Panc1 (cell line): Measurements from ENCODE around the gene DDX25. TPM values are rescaled to one million over a fixed set of nuclear protein-coding genes. Genes with fewer than 3 reads are reported as not detected.

ENCODE experiments used
- ATAC-seq: fragments of 200-7000 bp; cut with Tn5 transposase; 2 replicates; pipeline ENCODE4 v1.9.1; 2020; ENCODE audit warnings: mild to moderate bottlenecking, moderate library complexity
- BruUV-seq: library from RNA; stranded (reverse); fragments of 400-500 nt; replicated peaks from 2 replicates; lab custom pipeline; 2021; lab: Mats Ljungman, UMichigan
- CTCF ChIA-PET: fragments of 300-600 bp; sonication (Branson Sonifier 250); formaldehyde crosslinking; loops from one replicate; lab custom pipeline; 2022; ENCODE audit warnings: antibody characterized with exemption; lab: Charles Lee
- POLR2A ChIA-PET: fragments of 300-600 bp; sonication (Branson Sonifier 250); formaldehyde crosslinking; loops from one replicate; lab custom pipeline; 2022; ENCODE audit warnings: antibody characterized with exemption; lab: Charles Lee
- DNase-seq: peaks from one replicate; pipeline ENCODE4 v3.0.0-alpha.2; 2010; ENCODE audit warnings: low read depth, low spot score
- H3K27ac ChIP-seq: 2 replicates; pipeline ENCODE4 v1.5.1; 2011; ENCODE audit warnings: mild to moderate bottlenecking, low read length, inconsistent platforms
- H3K27me3 ChIP-seq: fragments of 200-500 bp; sonication (Bioruptor generic); 2 replicates; pipeline ENCODE4 v1.6.0; 2014; ENCODE audit warnings: low read length, inconsistent platforms; ENCODE audit not compliant: control insufficient read depth, insufficient read depth
- H3K36me3 ChIP-seq: fragments of 200-500 bp; sonication (Bioruptor generic); 2 replicates; pipeline ENCODE4 v1.5.1; 2014; ENCODE audit warnings: inconsistent platforms, mild to moderate bottlenecking, low read length, moderate library complexity; ENCODE audit not compliant: control insufficient read depth, insufficient read depth
- H3K4me1 ChIP-seq: 2 replicates; pipeline ENCODE4 v1.5.1; 2011; ENCODE audit warnings: inconsistent platforms, mild to moderate bottlenecking, low read length, moderate library complexity; ENCODE audit not compliant: control insufficient read depth, insufficient read depth
- H3K4me3 ChIP-seq, 2 experiments: 2 replicates each; pipeline ENCODE4 v1.5.1; 2011 to 2012; ENCODE audit warnings: low read depth in 2 of 2, low read length in 2 of 2, mild to moderate bottlenecking in 2 of 2, inconsistent platforms in 1 of 2, moderate library complexity in 1 of 2
- H3K9me3 ChIP-seq: fragments of 200-500 bp; sonication (Bioruptor generic); 2 replicates; pipeline ENCODE4 v1.5.1; 2014; ENCODE audit warnings: low read depth, mild to moderate bottlenecking, inconsistent platforms, low read length, moderate library complexity; ENCODE audit not compliant: control insufficient read depth, insufficient read depth
- POLR2AphosphoS5 ChIP-seq: IDR thresholded peaks from 2 replicates; pipeline ENCODE4 v1.6.1; 2012; ENCODE audit warnings: mild to moderate bottlenecking, low read depth, low read length, moderate library complexity
- REST ChIP-seq, 2 experiments: IDR thresholded peaks; 2 replicates each; pipeline ENCODE4 v1.6.1; 2011 to 2012; ENCODE audit warnings: low read depth in 2 of 2, control low read depth in 1 of 2, low read length in 1 of 2, mild to moderate bottlenecking in 1 of 2, moderate library complexity in 1 of 2; ENCODE audit not compliant: insufficient read depth in 1 of 2
- SIN3A ChIP-seq: IDR thresholded peaks from 2 replicates; pipeline ENCODE4 v1.6.1; 2012; ENCODE audit warnings: low read depth, mild to moderate bottlenecking, low read length, moderate library complexity, borderline replicate concordance; ENCODE audit not compliant: insufficient read depth
- TCF7L2 ChIP-seq: IDR thresholded peaks from 2 replicates; pipeline ENCODE4 v1.6.1; 2011; ENCODE audit warnings: mild to moderate bottlenecking, low read depth, low read length, inconsistent platforms
- in situ Hi-C: cut with HindIII; loops from 2 replicates; pipeline ENCODE4 v1.10.0; 2016; ENCODE audit warnings: low sequenced_read_pairs, low pct_unique_long_range_greater_than_20kb
- intact Hi-C: fragments of 100-400 bp; cut with micrococcal nuclease; formaldehyde crosslinking; loops from one replicate; pipeline ENCODE4 v1.10.0; 2022; ENCODE audit not compliant: unreplicated experiment
- total RNA-seq: library from RNA; stranded (reverse); gene quantifications from one replicate; pipeline ENCODE4 v1.2.1, GENCODE V29; 2021; ENCODE audit not compliant: unreplicated experiment
- TF ChIP-seq, protein P1 (sequence below): fragments of 450-650 bp; IDR thresholded peaks from 2 replicates; pipeline ENCODE4 v1.5.1; 2017; ENCODE audit warnings: mild to moderate bottlenecking

DDX25 gene
- total RNA-seq, 1 experiment from 2014 or later, result 0.15 TPM

GRCh38 chr11:125869521-125869920, 34.8 kb upstream of the DDX25 start:
- Histone ChIP-seq H3K4me1 (no peaks in the 10 kb centered on the region), H3K4me3 (no peak overlapping the region), H3K27ac (no peak overlapping the region), H3K27me3 (no peaks in the 10 kb centered on the region), H3K9me3 (peaks cover 15% of the 10 kb centered on the region; the same call in 1 of the 2 replicates), H3K36me3 (no peaks in the 10 kb centered on the region)
- intact Hi-C loops, result no loop called here
- in situ Hi-C loops, result no loop called here
- no peak for DNase-seq
- no peak for TF ChIP-seq REST (IDR thresholded peaks at IDR 0.05; ENCODE audit: insufficient read depth in 1 of 2, low read depth in 2 of 2, low read length in 1 of 2)
- TF ChIP-seq TCF7L2, result no peak
- TF ChIP-seq, protein P1, sequence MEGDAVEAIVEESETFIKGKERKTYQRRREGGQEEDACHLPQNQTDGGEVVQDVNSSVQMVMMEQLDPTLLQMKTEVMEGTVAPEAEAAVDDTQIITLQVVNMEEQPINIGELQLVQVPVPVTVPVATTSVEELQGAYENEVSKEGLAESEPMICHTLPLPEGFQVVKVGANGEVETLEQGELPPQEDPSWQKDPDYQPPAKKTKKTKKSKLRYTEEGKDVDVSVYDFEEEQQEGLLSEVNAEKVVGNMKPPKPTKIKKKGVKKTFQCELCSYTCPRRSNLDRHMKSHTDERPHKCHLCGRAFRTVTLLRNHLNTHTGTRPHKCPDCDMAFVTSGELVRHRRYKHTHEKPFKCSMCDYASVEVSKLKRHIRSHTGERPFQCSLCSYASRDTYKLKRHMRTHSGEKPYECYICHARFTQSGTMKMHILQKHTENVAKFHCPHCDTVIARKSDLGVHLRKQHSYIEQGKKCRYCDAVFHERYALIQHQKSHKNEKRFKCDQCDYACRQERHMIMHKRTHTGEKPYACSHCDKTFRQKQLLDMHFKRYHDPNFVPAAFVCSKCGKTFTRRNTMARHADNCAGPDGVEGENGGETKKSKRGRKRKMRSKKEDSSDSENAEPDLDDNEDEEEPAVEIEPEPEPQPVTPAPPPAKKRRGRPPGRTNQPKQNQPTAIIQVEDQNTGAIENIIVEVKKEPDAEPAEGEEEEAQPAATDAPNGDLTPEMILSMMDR, result peak; percentile 21; the same call in 1 of the 2 replicates
- TF ChIP-seq POLR2AphosphoS5, result no peak
- CTCF ChIA-PET, result no interaction called here
- POLR2A ChIA-PET, result no interaction called here
- no TSS peak for BruUV-seq
- no peak for ATAC-seq

DNA sequence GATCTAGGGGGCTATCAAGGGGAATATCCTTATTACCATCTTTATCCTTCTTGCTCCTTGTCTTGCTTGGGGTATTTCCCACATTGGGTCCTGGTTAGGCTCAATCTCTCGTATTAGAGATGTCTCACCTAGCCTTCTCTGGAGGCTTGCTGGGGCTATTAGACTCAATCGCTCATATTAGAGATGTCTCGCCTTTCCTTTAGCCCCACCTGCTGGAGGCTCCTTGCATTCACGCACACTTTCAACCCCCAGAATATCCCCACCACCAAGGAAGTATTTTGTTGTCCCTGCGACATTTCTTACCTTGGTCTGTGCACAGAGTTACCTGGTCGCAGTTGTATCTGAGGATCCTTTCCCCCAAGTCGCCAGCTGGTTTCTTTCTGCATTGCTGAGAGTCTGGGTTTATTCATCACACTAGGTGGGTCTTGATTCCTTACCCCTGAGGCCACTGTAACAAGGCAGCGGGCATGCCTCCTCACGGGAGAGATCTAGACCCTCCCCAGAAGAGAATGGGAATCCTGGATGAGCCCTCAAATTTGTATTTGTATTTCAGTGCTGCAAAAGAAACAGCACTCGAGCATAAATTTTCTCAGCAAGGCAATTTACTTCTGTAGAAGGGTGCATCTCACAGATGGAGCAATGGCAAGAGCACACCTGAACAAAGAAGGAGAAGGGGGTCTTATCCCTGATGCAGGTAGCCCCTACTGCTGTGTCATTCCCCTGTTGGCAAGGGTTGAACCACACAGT, 32.7 kb upstream of the DDX25 start:
- no peak overlapping the region for H3K27ac ChIP-seq
- H3K4me3 ChIP-seq, result no peak overlapping the region
- peaks cover 15% of the 10 kb centered on the region; the same call in 1 of the 2 replicates for H3K9me3 ChIP-seq
- intact Hi-C loops, result loop anchor here (5.0 kb wide), 1 partner anchor 244 kb away; the partner anchor contains the start of gene CHEK1
- CTCF ChIA-PET, result no interaction called here
- no peaks in the 10 kb centered on the region for H3K36me3 ChIP-seq
- POLR2A ChIA-PET, result no interaction called here
- H3K4me1 ChIP-seq, result no peaks in the 10 kb centered on the region
- no TSS peak for BruUV-seq
- in situ Hi-C loops, result no loop called here
- 0 out of 2 replicates have a peak, but pooled peaks have one; percentile 46 for ATAC-seq
- H3K27me3 ChIP-seq, result no peaks in the 10 kb centered on the region
- TF ChIP-seq TCF7L2 (no peak), POLR2AphosphoS5 (no peak), SIN3A (no peak), REST (IDR thresholded peaks at IDR 0.05; ENCODE audit: insufficient read depth in 1 of 2, low read depth in 2 of 2, low read length in 1 of 2) (no peak)
- TF ChIP-seq, protein P1, result peak; percentile 71
- no peak for DNase-seq
